ENCODE measurements around the gene CD69. TPM values are rescaled to one million over a fixed set of nuclear protein-coding genes. Genes with fewer than 3 reads are reported as not detected.
"Not testable (repeated sequence)": the region's sequence is repeated elsewhere in the genome, so short reads cannot be mapped to it uniquely, and the experiment has no call there.

CD69 gene
- total RNA-seq, 1 donor from 2014 or later = 1.3 TPM

DNA sequence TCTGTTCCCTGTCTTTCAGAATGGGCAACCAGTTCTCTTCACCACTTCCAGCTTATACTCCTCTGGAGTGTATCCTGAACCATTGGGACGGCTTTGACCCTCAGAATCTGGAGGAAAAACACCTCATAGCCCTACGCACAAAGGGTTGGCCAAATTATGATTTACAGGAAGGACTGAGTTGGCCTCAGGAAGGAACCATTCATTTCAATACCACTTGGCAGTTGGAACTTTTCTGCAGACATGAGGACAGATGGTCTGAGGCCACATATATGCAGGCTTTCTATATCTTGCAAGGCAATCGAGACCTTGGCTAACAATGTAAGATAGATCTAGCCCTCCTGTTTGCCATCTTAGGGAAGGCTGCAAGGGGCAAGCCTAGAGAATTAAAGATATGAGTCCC, 51.8 kb downstream of the CD69 start:
- no peak overlapping the region for H3K27ac ChIP-seq
- peaks cover 0 to 3% of the 10 kb centered on the region in 2 donors for H3K9me3 ChIP-seq
- no peaks in the 10 kb centered on the region for H3K4me1 ChIP-seq
- H3K27me3 ChIP-seq = no peaks in the 10 kb centered on the region
- intact Hi-C loops (cut with DNase I) = no loop called here
- no peaks in the 10 kb centered on the region for H3K36me3 ChIP-seq
- DNase-seq (ENCODE audit: low spot score in 2 of 2) = no peak
- TF ChIP-seq, protein P1, sequence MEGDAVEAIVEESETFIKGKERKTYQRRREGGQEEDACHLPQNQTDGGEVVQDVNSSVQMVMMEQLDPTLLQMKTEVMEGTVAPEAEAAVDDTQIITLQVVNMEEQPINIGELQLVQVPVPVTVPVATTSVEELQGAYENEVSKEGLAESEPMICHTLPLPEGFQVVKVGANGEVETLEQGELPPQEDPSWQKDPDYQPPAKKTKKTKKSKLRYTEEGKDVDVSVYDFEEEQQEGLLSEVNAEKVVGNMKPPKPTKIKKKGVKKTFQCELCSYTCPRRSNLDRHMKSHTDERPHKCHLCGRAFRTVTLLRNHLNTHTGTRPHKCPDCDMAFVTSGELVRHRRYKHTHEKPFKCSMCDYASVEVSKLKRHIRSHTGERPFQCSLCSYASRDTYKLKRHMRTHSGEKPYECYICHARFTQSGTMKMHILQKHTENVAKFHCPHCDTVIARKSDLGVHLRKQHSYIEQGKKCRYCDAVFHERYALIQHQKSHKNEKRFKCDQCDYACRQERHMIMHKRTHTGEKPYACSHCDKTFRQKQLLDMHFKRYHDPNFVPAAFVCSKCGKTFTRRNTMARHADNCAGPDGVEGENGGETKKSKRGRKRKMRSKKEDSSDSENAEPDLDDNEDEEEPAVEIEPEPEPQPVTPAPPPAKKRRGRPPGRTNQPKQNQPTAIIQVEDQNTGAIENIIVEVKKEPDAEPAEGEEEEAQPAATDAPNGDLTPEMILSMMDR (IDR thresholded peaks at IDR 0.05) = no peak
- no peak overlapping the region for H3K4me3 ChIP-seq

DNA sequence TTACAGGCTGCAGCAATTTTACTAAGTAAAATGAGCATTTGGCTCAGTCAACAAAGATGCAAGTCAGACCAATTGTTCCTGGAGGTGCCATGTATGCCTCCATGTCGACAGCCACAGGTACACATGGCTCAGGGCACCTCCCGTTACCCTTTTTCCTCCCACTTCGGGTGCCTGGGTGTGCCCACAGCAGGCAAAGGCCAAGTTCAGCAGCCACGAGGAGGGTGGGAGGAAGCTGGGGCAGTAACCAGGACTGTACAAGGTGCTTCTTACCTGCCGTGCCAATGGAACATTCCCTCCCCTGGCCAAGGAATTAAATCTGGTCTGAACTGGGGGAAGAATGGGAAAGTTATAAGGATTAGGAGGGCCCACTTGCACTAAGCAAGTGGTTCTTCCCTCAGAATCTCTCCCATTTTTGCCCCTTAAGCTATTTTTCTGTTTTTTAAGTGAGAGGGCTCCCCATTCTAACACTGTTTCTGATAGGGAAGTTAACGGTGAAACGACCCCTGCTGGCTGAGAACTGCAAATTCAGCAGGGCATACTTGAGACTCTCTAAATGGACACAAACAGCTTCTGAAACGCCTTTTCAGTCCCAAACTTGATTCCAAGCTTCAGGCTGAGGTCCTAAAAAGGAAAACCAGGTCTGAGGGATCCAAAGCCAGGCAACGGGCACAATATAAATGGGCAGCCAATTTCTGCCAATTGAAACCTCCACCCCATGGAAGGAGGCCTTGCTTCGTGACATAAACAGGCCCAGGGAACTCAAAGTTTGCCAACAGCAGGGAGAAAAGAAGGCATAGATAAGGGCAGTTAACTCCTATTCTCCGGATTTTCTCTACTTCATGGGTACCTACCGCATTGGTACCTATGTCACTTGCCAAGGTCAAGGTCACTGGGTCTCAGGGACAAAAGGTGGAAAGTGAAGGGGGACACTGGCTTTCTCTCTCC, 52.6 kb downstream of the CD69 start:
- no peaks in the 10 kb centered on the region for H3K4me1 ChIP-seq
- DNase-seq (ENCODE audit: low spot score in 2 of 2) = no peak
- peaks cover 0 to 3% of the 10 kb centered on the region in 2 donors for H3K9me3 ChIP-seq
- TF ChIP-seq, protein P1 (IDR thresholded peaks at IDR 0.05) = peak; percentile 23 to 57 (median 38)
- H3K27me3 ChIP-seq = no peaks in the 10 kb centered on the region
- no peak overlapping the region for H3K4me3 ChIP-seq
- no peak overlapping the region for H3K27ac ChIP-seq
- intact Hi-C loops (cut with DNase I) = no loop called here
- no peaks in the 10 kb centered on the region for H3K36me3 ChIP-seq

DNA sequence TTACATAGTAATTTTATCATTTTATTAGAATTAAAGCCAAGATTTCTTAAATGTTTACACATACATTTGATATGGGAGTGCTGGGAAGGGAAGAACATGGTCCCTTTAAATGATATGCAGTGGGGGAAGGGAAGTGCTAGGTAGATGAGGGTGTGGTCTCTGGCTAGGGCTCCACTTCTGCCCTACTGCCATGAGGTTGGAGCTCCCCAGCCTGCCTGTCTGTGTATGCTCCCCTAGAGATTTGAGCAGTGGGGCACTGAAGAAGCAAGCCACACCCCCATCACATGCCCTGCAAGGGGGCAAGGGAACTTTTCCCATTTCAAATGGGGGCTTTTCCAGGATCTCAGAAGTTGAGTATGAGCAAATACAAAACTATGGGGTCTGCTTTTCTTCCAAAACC, 53.3 kb downstream of the CD69 start:
- no peak for DNase-seq (ENCODE audit: low spot score in 2 of 2)
- Histone ChIP-seq H3K4me1 (no peaks in the 10 kb centered on the region), H3K36me3 (no peaks in the 10 kb centered on the region), H3K27ac (no peak overlapping the region), H3K4me3 (no peak overlapping the region), H3K9me3 (peaks cover 0 to 3% of the 10 kb centered on the region in 2 donors), H3K27me3 (no peaks in the 10 kb centered on the region)
- intact Hi-C loops (cut with DNase I) = no loop called here
- TF ChIP-seq, protein P1 (IDR thresholded peaks at IDR 0.05) = no peak

DNA sequence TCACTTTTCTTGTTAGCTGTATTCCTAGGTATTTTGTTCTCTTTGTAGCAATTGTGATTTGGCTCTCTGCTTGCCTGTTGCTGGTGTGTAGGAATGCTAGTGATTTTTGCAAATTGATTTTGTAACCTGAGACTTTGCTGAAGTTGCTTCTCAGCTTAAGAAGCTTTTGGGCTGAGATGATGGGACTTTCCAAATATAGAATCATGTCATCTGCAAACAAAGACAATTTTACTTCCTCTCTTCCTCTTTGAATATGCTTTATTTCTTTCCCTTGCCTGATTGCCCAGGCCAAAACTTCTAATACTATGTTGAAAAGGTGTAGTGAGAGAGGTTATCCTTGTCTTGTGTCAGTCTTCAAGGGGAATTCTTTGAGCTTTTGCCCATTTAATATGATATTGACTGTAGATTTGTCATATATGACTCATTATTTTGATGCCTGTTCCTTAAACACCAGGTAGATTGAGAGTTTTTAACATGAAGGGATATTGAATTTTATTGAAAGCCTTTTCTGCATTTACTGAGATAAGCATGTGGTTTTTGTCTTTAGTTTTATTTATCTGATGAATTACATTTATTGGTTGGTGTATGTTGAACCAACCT, 54.5 kb downstream of the CD69 start:
- H3K9me3 ChIP-seq = peaks cover 0 to 3% of the 10 kb centered on the region in 2 donors
- H3K36me3 ChIP-seq = no peaks in the 10 kb centered on the region
- DNase-seq (ENCODE audit: low spot score in 2 of 2) = no peak
- intact Hi-C loops (cut with DNase I) = no loop called here
- H3K27ac ChIP-seq = no peak overlapping the region
- H3K4me3 ChIP-seq = no peak overlapping the region
- TF ChIP-seq, protein P1 (IDR thresholded peaks at IDR 0.05) = no peak
- H3K4me1 ChIP-seq = no peaks in the 10 kb centered on the region
- H3K27me3 ChIP-seq = no peaks in the 10 kb centered on the region

DNA sequence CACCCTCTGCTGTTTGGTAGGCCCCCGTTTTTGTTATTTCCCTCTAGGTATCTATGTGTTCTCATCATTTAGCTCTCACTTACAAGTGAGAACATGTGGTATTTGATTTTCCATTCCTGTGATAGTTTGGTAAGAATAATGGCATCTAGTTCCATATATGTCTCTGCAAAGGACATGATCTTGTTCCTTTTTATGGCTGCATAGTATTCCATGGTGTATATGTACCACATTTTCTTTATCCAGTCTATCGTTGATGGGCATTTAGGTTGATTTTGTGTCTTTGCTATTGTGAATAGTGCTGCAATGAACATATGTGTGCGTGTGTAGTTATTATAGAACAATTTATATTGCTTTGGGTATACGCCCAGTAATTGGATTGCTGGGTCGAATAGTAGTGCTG, 56.1 kb downstream of the CD69 start:
- H3K4me1 ChIP-seq; intact Hi-C loops (cut with DNase I); H3K4me3 ChIP-seq: not testable (repeated sequence)

More for the DNA sequence above, 56.1 kb downstream of the CD69 start:
- not testable (repeated sequence) for DNase-seq (ENCODE audit: low spot score in 2 of 2); H3K27ac ChIP-seq; H3K27me3 ChIP-seq; H3K9me3 ChIP-seq; H3K36me3 ChIP-seq

Other genes starting within 250 kb of the CD69 start
- not detected for gene KLRB1, start 153.0 kb downstream of the CD69 start, total RNA-seq
- gene CLEC2D, start 91.2 kb downstream of the CD69 start, total RNA-seq = not detected
- not detected for gene CLECL1, start 27.8 kb downstream of the CD69 start, total RNA-seq
- gene KLRF1, start 66.6 kb upstream of the CD69 start, total RNA-seq = not detected
- gene CLEC2B, start 108.5 kb upstream of the CD69 start, total RNA-seq = 1.1 TPM
- not detected for gene KLRF2, start 120.6 kb upstream of the CD69 start, total RNA-seq
- gene CLEC2A, start 171.5 kb upstream of the CD69 start, total RNA-seq = not detected
- not detected for gene CLEC12A, start 210.5 kb upstream of the CD69 start, total RNA-seq
- not detected for gene CLEC1B, start 238.2 kb upstream of the CD69 start, total RNA-seq
- gene CLEC12B, start 249.7 kb upstream of the CD69 start, total RNA-seq = not detected

Measured in ascending aorta (tissue), 2 donors.